HepG2 (cell line): Measurements from ENCODE around the gene SLC2A11. TPM values are rescaled to one million over a fixed set of nuclear protein-coding genes. Genes with fewer than 3 reads are reported as not detected.

Source experiments
- SRSF4 ChIP-seq: fragments of 200-400 bp; formaldehyde crosslinking; IDR thresholded peaks from one replicate; pipeline ENCODE4 v1.6.1; 2018; ENCODE audit warnings: mild to moderate bottlenecking, low read depth, low read length, moderate library complexity; ENCODE audit not compliant: poor library complexity, severe bottlenecking
- ZFP62 ChIP-seq: sonication (generic); formaldehyde crosslinking; IDR thresholded peaks from 2 replicates; pipeline ENCODE4 v1.4.0; 2020; ENCODE audit warnings: missing genetic modification reagents
- ZNF407 ChIP-seq: sonication (generic); formaldehyde crosslinking; IDR thresholded peaks from one replicate; pipeline ENCODE4 v1.5.1; 2020; ENCODE audit warnings: mild to moderate bottlenecking, missing genetic modification reagents; ENCODE audit errors: not compliant biosample characterization
- ZNF605 ChIP-seq: sonication (generic); formaldehyde crosslinking; IDR thresholded peaks from 2 replicates; pipeline ENCODE4 v1.8.0; 2022; ENCODE audit warnings: mild to moderate bottlenecking, missing genetic modification reagents
- polyA plus RNA-seq, 8 experiments: library from polyadenylated mRNA; depleted of rRNA in 3 of 8; stranded (reverse) in 7 of 8; unstranded in 1 of 8; fragments of >200 nt; fragmentation: Illumina TruSeq in 4 of 8; extraction: Trizol in 4 of 8; gene quantifications; 2 replicates each; pipeline versions ENCODE4 v1.2.1 to v1.2.3, GENCODE V29; 2011 to 2016; ENCODE audit warnings: low read depth in 4 of 8, missing spikeins in 1 of 8, mixed read lengths in 1 of 8; ENCODE audit not compliant: insufficient read depth in 1 of 8
- total RNA-seq, 5 experiments: library from RNA; depleted of rRNA; stranded (reverse); fragments of >200 nt; fragmentation: Illumina TruSeq; extraction: Trizol; gene quantifications; 2 replicates each; pipeline ENCODE4 v1.2.3, GENCODE V29; 2016; ENCODE audit warnings: low read depth in 1 of 5

The SLC2A11 gene
- total and polyA plus RNA-seq, 2 of the 13 experiments (the other 11 are each of a cell fraction or from before 2014, with no cell fraction given), result 15.2 to 15.4 TPM

DNA sequence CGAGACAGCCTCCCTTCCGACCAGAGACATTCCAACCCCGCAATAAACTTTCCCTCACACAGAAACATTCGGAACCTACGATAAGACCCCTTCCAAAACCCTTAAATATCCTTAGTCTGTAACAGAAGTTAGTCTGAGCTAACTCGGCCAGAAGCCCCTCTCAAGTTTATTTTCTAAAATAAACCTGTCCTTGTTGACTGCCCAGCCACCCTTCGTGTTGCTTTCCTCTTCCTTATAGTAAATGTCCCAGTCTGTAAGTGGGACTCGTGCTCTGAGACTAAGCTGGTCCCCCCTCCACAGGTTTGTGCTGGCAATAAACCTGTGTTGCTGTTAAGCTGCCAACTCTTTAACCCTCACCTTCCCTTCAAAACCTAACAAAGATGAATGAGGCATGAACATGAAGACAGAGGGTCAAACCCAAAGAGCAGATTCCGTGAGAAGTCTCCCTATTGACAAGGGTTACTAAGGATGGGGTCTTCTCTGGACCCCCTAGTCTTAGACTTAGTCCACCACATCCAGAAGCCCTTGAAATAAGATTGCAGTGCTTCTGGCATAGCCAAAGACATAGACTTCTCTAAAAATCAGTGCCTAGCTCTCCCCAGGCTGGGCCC lies 54.7 kb downstream of the SLC2A11 start (continued):
- TF ChIP-seq ZNF407, result no peak
- no peak for TF ChIP-seq SRSF4
- no peak for TF ChIP-seq ZNF605
- TF ChIP-seq ZFP62 (CRISPR knock-in tag), result no peak
- TF ChIP-seq, all 625 proteins: peak for 0
